ENCODE results near the gene TMEM256. TPM values are rescaled to one million over a fixed set of nuclear protein-coding genes. Genes with fewer than 3 reads are reported as not detected.

The TMEM256 gene
- total RNA-seq, 1 experiment from 2014 or later: 57.6 TPM

DNA sequence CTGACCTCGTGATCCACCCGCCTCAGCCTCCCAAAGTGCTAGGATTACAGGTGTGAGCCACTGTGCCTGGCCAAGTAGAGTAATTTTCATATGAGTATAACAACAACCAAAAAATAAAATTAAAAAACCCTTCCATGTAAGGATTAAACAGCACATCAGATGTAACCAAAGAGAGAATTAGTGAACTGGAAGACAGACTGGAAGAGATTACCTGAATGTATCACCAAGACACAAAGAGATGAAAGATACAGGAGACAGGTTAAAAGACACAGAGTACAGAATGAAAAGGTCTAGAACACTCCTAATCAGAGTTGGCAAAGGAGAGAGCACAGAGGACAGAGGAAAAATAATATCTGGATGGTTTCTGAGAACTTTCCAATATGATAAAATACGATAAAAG lies 24.8 kb downstream of the TMEM256 start:
- intact Hi-C loops (cut with micrococcal nuclease; ENCODE audit: unreplicated experiment): no loop called here
- no peak overlapping the region for H3K4me3 ChIP-seq (ENCODE audit: low read depth, low read length, poor library complexity, severe bottlenecking)
- H3K36me3 ChIP-seq (ENCODE audit: insufficient read depth, low read length, poor library complexity, severe bottlenecking): no peaks in the 10 kb centered on the region
- TF ChIP-seq, protein P1, sequence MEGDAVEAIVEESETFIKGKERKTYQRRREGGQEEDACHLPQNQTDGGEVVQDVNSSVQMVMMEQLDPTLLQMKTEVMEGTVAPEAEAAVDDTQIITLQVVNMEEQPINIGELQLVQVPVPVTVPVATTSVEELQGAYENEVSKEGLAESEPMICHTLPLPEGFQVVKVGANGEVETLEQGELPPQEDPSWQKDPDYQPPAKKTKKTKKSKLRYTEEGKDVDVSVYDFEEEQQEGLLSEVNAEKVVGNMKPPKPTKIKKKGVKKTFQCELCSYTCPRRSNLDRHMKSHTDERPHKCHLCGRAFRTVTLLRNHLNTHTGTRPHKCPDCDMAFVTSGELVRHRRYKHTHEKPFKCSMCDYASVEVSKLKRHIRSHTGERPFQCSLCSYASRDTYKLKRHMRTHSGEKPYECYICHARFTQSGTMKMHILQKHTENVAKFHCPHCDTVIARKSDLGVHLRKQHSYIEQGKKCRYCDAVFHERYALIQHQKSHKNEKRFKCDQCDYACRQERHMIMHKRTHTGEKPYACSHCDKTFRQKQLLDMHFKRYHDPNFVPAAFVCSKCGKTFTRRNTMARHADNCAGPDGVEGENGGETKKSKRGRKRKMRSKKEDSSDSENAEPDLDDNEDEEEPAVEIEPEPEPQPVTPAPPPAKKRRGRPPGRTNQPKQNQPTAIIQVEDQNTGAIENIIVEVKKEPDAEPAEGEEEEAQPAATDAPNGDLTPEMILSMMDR (conservative IDR thresholded peaks at IDR 0.05; ENCODE audit: low read depth, low read length): no peak
- no peak for TF ChIP-seq EZH2 (IDR thresholded peaks at IDR 0.05; ENCODE audit: borderline replicate concordance, low read depth, low read length, poor library complexity, severe bottlenecking)
- no TSS peak for BruUV-seq (replicated peaks)
- DNase-seq (ENCODE audit: low spot score): no peak
- H3K4me1 ChIP-seq (ENCODE audit: insufficient read depth, low read length, poor library complexity, severe bottlenecking): no peaks in the 10 kb centered on the region
- no peaks in the 10 kb centered on the region for H3K27me3 ChIP-seq (replicated peaks; ENCODE audit: insufficient read depth, low read depth, low read length, poor library complexity)
- CTCF ChIA-PET: no interaction called here
- H3K27ac ChIP-seq (ENCODE audit: low read depth, low read length, poor library complexity, severe bottlenecking): no peak overlapping the region
- POLR2A ChIA-PET (ENCODE audit: low non-redundant PET): no interaction called here
- no peaks in the 10 kb centered on the region for H3K9me3 ChIP-seq (ENCODE audit: low read depth, low read length, poor library complexity, severe bottlenecking)

DNA sequence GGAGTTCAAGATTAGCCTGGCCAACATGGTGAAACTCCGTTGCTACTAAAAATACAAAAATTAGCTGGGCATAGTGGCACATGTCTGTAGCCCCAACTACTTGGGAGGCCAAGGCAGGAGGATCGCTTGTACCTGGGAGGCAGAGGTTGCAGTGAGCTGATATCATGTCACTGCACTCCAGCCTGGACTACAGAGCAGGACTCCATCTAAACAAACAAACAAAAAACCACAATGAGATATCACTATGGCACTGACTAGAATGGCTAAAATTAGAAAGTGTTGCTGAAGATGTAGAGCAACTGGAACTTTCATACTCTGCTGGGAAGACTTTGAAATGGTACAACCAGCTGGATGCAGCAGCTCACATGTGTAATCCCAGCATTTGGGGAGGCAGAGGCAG lies 29.5 kb downstream of the TMEM256 start:
- Histone ChIP-seq H3K4me1 (ENCODE audit: insufficient read depth, low read length, poor library complexity, severe bottlenecking) (no peaks in the 10 kb centered on the region), H3K36me3 (ENCODE audit: insufficient read depth, low read length, poor library complexity, severe bottlenecking) (no peaks in the 10 kb centered on the region), H3K4me3 (ENCODE audit: low read depth, low read length, poor library complexity, severe bottlenecking) (no peak overlapping the region), H3K27ac (ENCODE audit: low read depth, low read length, poor library complexity, severe bottlenecking) (no peak overlapping the region), H3K27me3 (replicated peaks; ENCODE audit: insufficient read depth, low read depth, low read length, poor library complexity) (no peaks in the 10 kb centered on the region), H3K9me3 (ENCODE audit: low read depth, low read length, poor library complexity, severe bottlenecking) (no peaks in the 10 kb centered on the region)
- ChIA-PET POLR2A (ENCODE audit: low non-redundant PET) (no interaction called here), CTCF (interaction anchor here (0.6 kb wide), 1 partner anchor 129 kb away, joined by 3 read pairs; no protein-coding TSS in a partner anchor)
- TF ChIP-seq, protein P1 (conservative IDR thresholded peaks at IDR 0.05; ENCODE audit: low read depth, low read length): no peak
- TF ChIP-seq EZH2 (IDR thresholded peaks at IDR 0.05; ENCODE audit: borderline replicate concordance, low read depth, low read length, poor library complexity, severe bottlenecking): no peak
- intact Hi-C loops (cut with micrococcal nuclease; ENCODE audit: unreplicated experiment): no loop called here
- no TSS peak for BruUV-seq (replicated peaks)
- DNase-seq (ENCODE audit: low spot score): no peak

DNA sequence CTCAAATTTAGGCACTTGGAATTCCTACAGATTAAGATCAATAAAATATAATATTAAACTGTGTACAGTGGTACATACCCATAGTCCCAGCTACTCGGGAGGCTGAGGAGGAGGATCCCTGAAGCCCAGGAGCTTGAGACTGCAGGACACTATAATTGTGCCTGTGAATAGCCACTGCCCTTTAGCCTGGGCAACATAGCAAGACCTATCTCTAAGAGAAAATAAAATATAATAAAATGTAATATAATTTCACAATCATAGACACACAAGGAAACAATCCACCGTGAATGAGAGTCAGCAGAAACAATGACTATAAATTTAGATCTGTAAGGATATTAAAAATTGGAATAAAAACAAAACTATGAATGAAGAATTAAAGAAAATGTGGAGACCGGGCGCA lies 33.0 kb downstream of the TMEM256 start:
- Histone ChIP-seq H3K27me3 (replicated peaks; ENCODE audit: insufficient read depth, low read depth, low read length, poor library complexity) (no peaks in the 10 kb centered on the region), H3K27ac (ENCODE audit: low read depth, low read length, poor library complexity, severe bottlenecking) (no peak overlapping the region), H3K36me3 (ENCODE audit: insufficient read depth, low read length, poor library complexity, severe bottlenecking) (no peaks in the 10 kb centered on the region), H3K9me3 (ENCODE audit: low read depth, low read length, poor library complexity, severe bottlenecking) (no peaks in the 10 kb centered on the region), H3K4me3 (ENCODE audit: low read depth, low read length, poor library complexity, severe bottlenecking) (no peak overlapping the region), H3K4me1 (ENCODE audit: insufficient read depth, low read length, poor library complexity, severe bottlenecking) (no peaks in the 10 kb centered on the region)
- intact Hi-C loops (cut with micrococcal nuclease; ENCODE audit: unreplicated experiment): no loop called here
- DNase-seq (ENCODE audit: low spot score): no peak
- TF ChIP-seq EZH2 (IDR thresholded peaks at IDR 0.05; ENCODE audit: borderline replicate concordance, low read depth, low read length, poor library complexity, severe bottlenecking): no peak
- TF ChIP-seq, protein P1 (conservative IDR thresholded peaks at IDR 0.05; ENCODE audit: low read depth, low read length): no peak
- POLR2A ChIA-PET (ENCODE audit: low non-redundant PET): interaction anchor here (0.7 kb wide), 1 partner anchor 120 kb away, joined by 3 read pairs; no protein-coding TSS in a partner anchor
- CTCF ChIA-PET: interaction anchor here (0.6 kb wide), 2 partner anchors 151 to 233 kb away, joined by 5 to 13 read pairs; partner anchors contain the start of genes ACADVL and DLG4
- no TSS peak for BruUV-seq (replicated peaks)

Data from A673 (cell line).